Transverse colon (tissue), 4 donors: Measurements from ENCODE around the gene SURF6.

Experiments used
- POLR2AphosphoS5 ChIP-seq, 3 donors: sonication (generic); formaldehyde crosslinking; IDR thresholded peaks; one replicate each; pipeline ENCODE4 v1.6.1; 2016; ENCODE audit warnings: antibody characterized with exemption in 3 of 3
- TF ChIP-seq, protein P1 (sequence below), 5 experiments: fragments of 200-600 bp in 3 of 5; fragments of 450-650 bp in 2 of 5; sonication (generic) in 3 of 5; IDR thresholded peaks; 1 replicate in 2 of 5; 2 replicates in 3 of 5; pipeline ENCODE4 v1.5.1; 2016 to 2017; ENCODE audit warnings: antibody characterized with exemption in 5 of 5, inconsistent platforms in 3 of 5, mild to moderate bottlenecking in 2 of 5, moderate library complexity in 1 of 5

DNA sequence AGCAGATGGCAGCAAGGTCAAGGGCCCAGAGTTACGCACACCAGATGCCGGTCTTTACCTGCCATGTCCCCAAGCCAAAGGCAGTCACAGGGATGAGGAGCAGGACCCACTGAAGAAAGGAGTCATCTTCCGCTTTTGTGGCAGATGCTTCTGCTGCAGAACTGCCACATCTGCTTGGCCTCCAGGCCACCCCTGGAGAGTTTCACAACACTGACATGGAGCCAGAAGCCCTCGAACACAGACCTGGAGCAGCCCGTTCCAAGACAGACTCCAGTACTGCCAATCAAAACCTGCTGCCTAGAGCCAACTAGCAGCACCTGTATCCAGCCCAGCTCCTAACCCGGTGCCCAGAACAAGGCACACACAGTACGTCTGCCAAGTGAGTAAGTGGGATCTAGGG lies 18.8 kb upstream of the SURF6 start:
- no peak for TF ChIP-seq POLR2AphosphoS5 (IDR thresholded peaks at IDR 0.05)
- TF ChIP-seq, protein P1, sequence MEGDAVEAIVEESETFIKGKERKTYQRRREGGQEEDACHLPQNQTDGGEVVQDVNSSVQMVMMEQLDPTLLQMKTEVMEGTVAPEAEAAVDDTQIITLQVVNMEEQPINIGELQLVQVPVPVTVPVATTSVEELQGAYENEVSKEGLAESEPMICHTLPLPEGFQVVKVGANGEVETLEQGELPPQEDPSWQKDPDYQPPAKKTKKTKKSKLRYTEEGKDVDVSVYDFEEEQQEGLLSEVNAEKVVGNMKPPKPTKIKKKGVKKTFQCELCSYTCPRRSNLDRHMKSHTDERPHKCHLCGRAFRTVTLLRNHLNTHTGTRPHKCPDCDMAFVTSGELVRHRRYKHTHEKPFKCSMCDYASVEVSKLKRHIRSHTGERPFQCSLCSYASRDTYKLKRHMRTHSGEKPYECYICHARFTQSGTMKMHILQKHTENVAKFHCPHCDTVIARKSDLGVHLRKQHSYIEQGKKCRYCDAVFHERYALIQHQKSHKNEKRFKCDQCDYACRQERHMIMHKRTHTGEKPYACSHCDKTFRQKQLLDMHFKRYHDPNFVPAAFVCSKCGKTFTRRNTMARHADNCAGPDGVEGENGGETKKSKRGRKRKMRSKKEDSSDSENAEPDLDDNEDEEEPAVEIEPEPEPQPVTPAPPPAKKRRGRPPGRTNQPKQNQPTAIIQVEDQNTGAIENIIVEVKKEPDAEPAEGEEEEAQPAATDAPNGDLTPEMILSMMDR (IDR thresholded peaks at IDR 0.05) = no peak
